ENCODE data around the gene SLC25A18.
"Not testable (repeated sequence)": the region's sequence is repeated elsewhere in the genome, so short reads cannot be mapped to it uniquely, and the experiment has no call there.

SLC25A18 gene

DNA sequence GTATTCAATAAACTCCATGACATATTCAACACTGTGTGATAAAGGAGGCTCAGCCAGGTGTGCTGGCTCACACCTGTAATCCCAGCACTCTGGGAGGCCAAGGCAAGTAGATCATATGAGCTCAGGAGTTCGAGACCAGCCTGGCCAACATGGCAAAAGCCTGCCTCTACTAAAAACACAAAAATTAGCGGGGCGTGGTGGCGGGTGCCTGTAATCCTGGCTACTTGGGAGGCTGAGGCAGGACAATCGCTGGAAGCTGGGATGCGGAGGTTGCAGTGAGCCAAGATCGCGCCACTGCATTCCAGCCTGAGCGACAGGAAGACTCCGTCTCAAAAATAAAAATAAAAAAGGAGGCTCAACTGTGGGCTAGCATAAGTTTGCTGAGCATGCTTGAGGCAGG, 4.1 kb upstream of the SLC25A18 start:
- H3K27me3 ChIP-seq (replicated peaks; ENCODE audit: control insufficient read depth, insufficient read depth, low read length): no peaks in the 10 kb centered on the region
- DNase-seq (ENCODE audit: extremely low read depth, insufficient read length): no peak

DNA sequence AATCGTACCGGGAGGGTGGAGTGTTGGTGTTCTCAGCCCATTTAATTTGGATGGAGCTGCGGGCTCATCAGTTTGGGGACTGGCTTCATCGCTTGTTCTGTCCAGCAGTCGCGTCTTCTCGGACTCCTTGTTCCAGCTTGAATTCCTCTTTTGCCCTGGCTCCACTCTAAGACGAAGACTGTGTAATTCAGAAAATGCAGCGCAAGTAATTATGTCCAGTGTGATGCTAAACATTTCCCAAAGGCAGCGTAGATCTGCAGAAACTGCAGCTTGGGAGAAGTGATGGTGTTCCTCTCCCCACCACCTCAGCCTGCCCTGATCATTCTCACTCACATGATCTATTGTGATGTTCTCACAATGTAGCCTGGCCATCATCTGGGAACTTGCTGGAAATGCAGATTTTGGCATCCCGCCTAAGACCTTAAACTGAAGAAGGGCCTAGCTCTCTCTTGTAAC, 666 bp downstream of the SLC25A18 start:
- Histone ChIP-seq H3K4me3 (replicated peaks; ENCODE audit: low read depth, low read length) (no peak overlapping the region), H3K27me3 (replicated peaks; ENCODE audit: control insufficient read depth, insufficient read depth, low read length) (no peaks in the 10 kb centered on the region), H3K36me3 (ENCODE audit: control insufficient read depth, insufficient read depth, low read length) (no peaks in the 10 kb centered on the region)
- no peak for DNase-seq (ENCODE audit: extremely low read depth, insufficient read length)
- TF ChIP-seq, protein P1, sequence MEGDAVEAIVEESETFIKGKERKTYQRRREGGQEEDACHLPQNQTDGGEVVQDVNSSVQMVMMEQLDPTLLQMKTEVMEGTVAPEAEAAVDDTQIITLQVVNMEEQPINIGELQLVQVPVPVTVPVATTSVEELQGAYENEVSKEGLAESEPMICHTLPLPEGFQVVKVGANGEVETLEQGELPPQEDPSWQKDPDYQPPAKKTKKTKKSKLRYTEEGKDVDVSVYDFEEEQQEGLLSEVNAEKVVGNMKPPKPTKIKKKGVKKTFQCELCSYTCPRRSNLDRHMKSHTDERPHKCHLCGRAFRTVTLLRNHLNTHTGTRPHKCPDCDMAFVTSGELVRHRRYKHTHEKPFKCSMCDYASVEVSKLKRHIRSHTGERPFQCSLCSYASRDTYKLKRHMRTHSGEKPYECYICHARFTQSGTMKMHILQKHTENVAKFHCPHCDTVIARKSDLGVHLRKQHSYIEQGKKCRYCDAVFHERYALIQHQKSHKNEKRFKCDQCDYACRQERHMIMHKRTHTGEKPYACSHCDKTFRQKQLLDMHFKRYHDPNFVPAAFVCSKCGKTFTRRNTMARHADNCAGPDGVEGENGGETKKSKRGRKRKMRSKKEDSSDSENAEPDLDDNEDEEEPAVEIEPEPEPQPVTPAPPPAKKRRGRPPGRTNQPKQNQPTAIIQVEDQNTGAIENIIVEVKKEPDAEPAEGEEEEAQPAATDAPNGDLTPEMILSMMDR (IDR thresholded peaks at IDR 0.05; ENCODE audit: insufficient read depth, low read length, poor library complexity, severe bottlenecking): no peak

More for the DNA sequence above, 4.1 kb upstream of the SLC25A18 start:
- Histone ChIP-seq H3K4me3 (replicated peaks; ENCODE audit: low read depth, low read length) (no peak overlapping the region), H3K36me3 (ENCODE audit: control insufficient read depth, insufficient read depth, low read length) (no peaks in the 10 kb centered on the region)
- TF ChIP-seq, protein P1 (IDR thresholded peaks at IDR 0.05; ENCODE audit: insufficient read depth, low read length, poor library complexity, severe bottlenecking): no peak

DNA sequence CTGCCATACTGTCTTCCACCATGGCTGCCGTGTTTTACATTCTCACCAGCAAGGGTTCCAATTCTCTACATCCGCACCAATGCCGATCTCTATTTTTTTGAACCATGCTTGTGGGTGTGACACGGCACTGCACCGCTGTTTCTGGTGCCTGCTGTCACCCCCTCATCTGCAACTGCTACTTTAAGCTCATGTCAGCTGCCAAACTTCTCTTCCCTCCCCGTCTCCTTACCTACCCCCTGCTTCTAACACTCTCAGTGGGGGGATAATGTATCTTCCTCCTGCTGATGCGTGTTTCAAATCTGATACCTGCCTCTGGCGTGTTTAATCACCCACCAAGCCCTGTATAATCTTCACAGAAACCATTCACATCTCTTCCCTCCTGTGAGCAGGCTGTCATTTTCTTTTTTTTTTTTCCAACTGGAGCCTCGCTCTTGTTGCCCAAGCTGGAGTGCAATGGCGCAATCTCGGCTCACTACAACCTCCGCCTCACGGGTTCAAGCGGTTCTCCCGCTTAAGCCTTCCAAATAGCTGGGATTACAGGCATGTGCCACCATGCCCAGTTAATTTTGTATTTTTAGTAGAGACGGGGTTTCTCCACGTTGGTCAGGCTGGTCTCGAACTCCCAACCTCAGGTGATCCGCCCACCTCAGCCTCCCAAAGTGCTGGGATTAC, 2.9 kb downstream of the SLC25A18 start:
- DNase-seq (ENCODE audit: extremely low read depth, insufficient read length); H3K27me3 ChIP-seq (replicated peaks; ENCODE audit: control insufficient read depth, insufficient read depth, low read length); H3K4me3 ChIP-seq (replicated peaks; ENCODE audit: low read depth, low read length); H3K36me3 ChIP-seq (ENCODE audit: control insufficient read depth, insufficient read depth, low read length): not testable (repeated sequence)

DNA sequence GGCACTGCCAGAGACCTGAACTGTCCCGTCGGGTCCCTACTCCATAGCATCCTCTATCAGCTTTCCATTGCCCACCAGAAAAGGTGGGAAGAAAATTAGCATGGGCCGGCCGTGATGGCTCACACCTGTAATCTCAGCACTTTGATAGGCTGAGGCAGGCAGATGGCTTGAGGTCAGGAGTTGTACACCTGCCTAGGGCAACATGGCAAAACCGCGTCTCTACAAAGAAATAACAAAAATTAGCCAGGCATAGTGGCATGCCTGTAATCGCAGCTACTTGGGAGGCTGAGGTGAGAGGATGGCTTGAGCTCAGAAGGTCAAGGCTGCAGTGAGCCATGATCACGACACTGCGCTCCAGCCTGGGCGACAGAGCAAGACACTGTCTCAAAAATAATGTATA, 3.5 kb downstream of the SLC25A18 start:
- no peaks in the 10 kb centered on the region; the same call in none of the 2 replicates for H3K27me3 ChIP-seq (replicated peaks; ENCODE audit: control insufficient read depth, insufficient read depth, low read length)
- DNase-seq (ENCODE audit: extremely low read depth, insufficient read length): no peak
- H3K36me3 ChIP-seq (ENCODE audit: control insufficient read depth, insufficient read depth, low read length): no peaks in the 10 kb centered on the region
- no peak overlapping the region for H3K4me3 ChIP-seq (replicated peaks; ENCODE audit: low read depth, low read length)
- TF ChIP-seq, protein P1 (IDR thresholded peaks at IDR 0.05; ENCODE audit: insufficient read depth, low read length, poor library complexity, severe bottlenecking): no peak

DNA sequence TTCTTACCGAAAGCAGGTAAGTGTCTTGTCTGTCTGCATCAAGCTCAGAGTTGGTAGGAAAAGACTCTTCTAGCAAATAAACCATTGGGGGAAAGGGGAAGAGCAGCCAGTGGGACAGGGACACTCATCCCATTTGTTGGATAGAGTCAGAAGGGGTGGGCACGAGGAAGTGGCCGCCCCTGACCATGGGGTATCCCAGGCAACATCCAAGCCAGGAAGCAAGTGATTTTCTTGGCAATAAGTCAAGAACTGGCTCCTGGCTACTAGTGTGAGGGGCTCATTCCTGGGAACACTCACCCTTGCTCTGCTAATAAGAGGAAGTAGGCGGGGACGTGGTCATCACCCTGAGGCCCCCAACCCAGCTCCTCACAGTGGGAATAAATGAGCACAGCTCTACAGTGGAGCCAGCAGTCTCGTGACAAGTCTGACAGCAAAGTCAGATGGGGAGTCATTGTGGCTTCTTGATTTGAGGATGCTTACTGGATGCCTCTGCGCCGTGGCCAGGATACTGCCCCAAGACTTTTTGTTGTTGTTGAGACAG, 6.7 kb downstream of the SLC25A18 start:
- Histone ChIP-seq H3K36me3 (ENCODE audit: control insufficient read depth, insufficient read depth, low read length) (no peaks in the 10 kb centered on the region), H3K27me3 (replicated peaks; ENCODE audit: control insufficient read depth, insufficient read depth, low read length) (no peaks in the 10 kb centered on the region; the same call in none of the 2 replicates), H3K4me3 (replicated peaks; ENCODE audit: low read depth, low read length) (no peak overlapping the region)
- TF ChIP-seq, protein P1 (IDR thresholded peaks at IDR 0.05; ENCODE audit: insufficient read depth, low read length, poor library complexity, severe bottlenecking): no peak
- DNase-seq (ENCODE audit: extremely low read depth, insufficient read length): no peak

DNA sequence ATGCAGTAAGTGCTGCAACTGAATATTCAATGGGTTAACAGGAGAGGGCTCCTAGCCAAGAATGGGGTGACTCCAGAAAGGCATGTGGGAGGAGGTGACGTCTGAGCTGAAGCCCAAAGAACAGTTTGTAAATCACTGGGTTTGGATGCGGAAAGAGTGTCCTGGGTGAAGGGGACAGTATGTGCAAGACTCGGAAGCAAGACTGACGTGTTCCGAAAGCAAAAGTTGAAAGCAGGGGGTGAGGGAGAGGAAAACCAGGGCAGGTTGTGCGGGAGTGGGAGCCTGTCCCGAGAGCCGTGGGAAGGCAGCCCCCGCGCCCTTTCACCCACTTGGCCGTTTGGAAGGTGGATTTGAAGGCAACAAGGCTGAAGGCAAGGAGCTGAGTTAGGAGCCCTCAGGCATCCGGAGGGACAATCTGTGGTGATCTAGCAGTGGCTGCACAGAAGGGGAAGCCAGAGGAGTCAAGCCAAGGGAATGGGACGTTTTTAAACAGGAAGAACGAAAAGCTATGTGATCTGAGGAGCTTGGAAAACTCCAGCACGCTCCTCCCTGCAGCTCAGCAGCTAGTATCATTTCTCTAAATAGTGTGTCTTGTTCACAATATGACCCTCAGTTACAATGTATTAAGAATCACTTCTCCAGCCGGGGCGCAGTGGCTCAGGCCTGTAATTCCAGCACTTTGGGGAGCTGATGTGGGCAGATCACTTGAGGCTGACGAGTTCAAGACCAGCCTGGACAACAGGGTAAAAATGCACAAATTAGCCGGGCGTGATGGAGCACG, 7.7 kb downstream of the SLC25A18 start:
- TF ChIP-seq, protein P1 (IDR thresholded peaks at IDR 0.05; ENCODE audit: insufficient read depth, low read length, poor library complexity, severe bottlenecking): no peak
- H3K36me3 ChIP-seq (ENCODE audit: control insufficient read depth, insufficient read depth, low read length): no peaks in the 10 kb centered on the region
- DNase-seq (ENCODE audit: extremely low read depth, insufficient read length): no peak
- no peaks in the 10 kb centered on the region; the same call in none of the 2 replicates for H3K27me3 ChIP-seq (replicated peaks; ENCODE audit: control insufficient read depth, insufficient read depth, low read length)
- no peak overlapping the region for H3K4me3 ChIP-seq (replicated peaks; ENCODE audit: low read depth, low read length)

All from GM06990 (cell line).